ENCODE results near the gene MAP3K2.

DNA sequence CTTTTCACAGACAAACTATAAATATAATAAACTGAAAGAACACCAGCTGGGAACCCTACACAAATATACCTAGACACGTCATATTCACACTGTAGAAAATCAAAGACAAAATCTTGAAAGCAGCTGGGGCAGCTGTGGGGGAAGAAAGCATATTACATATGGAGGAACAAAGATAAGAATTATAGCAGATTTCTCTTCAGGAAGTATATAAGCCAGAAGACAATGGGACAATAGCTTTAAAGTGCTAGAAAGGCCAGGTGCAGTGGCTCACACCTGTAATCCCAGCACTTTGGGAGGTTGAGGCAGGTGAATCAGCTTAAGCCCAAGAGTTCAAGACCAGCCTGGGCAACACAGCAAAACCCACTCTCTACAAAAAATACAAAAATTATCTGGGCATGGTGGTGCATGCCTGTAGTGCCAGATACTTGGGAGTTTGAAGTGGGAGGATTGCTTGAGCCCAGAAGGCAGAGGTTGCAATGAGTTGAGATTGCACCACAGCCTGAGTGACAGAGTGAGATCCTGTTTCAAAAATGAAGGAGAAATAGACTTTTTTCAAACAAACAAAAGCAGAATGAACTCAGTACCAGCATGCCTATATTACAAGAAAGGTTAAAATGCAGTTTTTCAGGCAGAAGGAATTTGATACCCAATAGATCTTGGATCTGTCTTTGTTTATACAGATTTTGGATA, 67.0 kb downstream of the MAP3K2 start:
- TF ChIP-seq CTCF (tag by site-specific recombination; IDR thresholded peaks at IDR 0.05) (no peak), ZNF707 (tag by site-specific recombination; IDR thresholded peaks at IDR 0.05) (no peak), ZBTB48 (tag by site-specific recombination; IDR thresholded peaks at IDR 0.05) (no peak), TSHZ1 (tag by site-specific recombination; IDR thresholded peaks at IDR 0.05; ENCODE audit: borderline replicate concordance) (no peak)
